Prostate gland (tissue), 2 donors: ENCODE results near the gene CCT3.

Source experiments
- POLR2A ChIP-seq: fragments of 450-650 bp; IDR thresholded peaks from one replicate; pipeline ENCODE4 v1.6.1; 2016; ENCODE audit warnings: antibody characterized with exemption, mild to moderate bottlenecking
- POLR2AphosphoS5 ChIP-seq: sonication (generic); formaldehyde crosslinking; IDR thresholded peaks from one replicate; pipeline ENCODE4 v1.6.1; 2017; ENCODE audit warnings: antibody characterized with exemption
- TF ChIP-seq, protein P1 (sequence below), 4 experiments: fragments of 200-600 bp in 2 of 4; fragments of 450-650 bp in 2 of 4; sonication (generic) in 2 of 4; IDR thresholded peaks; 1 replicate in 3 of 4; 2 replicates in 1 of 4; pipeline ENCODE4 v1.5.1; 2016 to 2019; ENCODE audit warnings: antibody characterized with exemption in 4 of 4, mild to moderate bottlenecking in 2 of 4, moderate library complexity in 2 of 4

DNA sequence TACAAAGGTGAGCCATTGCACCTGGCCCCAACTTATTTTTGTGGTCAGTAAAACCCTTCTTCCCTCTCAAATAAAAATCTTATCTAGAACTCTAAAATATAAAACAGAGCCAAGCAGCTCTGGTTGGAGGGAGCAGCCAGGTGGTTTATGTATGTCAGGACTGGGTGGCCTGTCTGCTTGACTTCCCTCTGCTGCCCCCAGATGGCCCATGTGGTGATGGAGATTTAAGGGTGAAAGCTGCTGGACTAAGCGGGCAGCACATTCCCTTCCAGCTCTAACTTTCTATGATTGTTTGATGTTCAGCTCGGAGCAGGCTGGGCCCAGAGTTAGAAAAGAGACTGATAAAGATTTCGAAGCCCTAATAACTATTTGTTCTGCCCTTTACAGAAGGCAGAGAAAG lies 78.3 kb downstream of the CCT3 start:
- TF ChIP-seq, protein P1, sequence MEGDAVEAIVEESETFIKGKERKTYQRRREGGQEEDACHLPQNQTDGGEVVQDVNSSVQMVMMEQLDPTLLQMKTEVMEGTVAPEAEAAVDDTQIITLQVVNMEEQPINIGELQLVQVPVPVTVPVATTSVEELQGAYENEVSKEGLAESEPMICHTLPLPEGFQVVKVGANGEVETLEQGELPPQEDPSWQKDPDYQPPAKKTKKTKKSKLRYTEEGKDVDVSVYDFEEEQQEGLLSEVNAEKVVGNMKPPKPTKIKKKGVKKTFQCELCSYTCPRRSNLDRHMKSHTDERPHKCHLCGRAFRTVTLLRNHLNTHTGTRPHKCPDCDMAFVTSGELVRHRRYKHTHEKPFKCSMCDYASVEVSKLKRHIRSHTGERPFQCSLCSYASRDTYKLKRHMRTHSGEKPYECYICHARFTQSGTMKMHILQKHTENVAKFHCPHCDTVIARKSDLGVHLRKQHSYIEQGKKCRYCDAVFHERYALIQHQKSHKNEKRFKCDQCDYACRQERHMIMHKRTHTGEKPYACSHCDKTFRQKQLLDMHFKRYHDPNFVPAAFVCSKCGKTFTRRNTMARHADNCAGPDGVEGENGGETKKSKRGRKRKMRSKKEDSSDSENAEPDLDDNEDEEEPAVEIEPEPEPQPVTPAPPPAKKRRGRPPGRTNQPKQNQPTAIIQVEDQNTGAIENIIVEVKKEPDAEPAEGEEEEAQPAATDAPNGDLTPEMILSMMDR (IDR thresholded peaks at IDR 0.05) = no peak
- TF ChIP-seq POLR2AphosphoS5 (no peak), POLR2A (no peak)
